ENCODE measurements around the gene UROS.

- no peak for TF ChIP-seq TARDBP (IDR thresholded peaks at IDR 0.05; ENCODE audit: borderline replicate concordance)
- no peak for TF ChIP-seq MEF2A (IDR thresholded peaks at IDR 0.05; ENCODE audit: insufficient read depth, low read depth, low read length)
These were observed 45.4 kb upstream of the UROS start for GRCh38 chr10:125868372-125868975.

All from GM12878 (cell line).